Liver (tissue), 9 donors: ENCODE data around the gene RAB22A. TPM values are rescaled to one million over a fixed set of nuclear protein-coding genes. Genes with fewer than 3 reads are reported as not detected.

Experiments used
- DNase-seq: peaks from one replicate; pipeline ENCODE4 v3.0.0-alpha.2; 2017; ENCODE audit warnings: low spot score
- H3K27ac ChIP-seq, 2 donors: one replicate each; pipeline ENCODE4 v1.7.0; 2013; ENCODE audit warnings: inconsistent platforms in 2 of 2, low read length in 2 of 2, control low read depth in 1 of 2, low read depth in 1 of 2, mild to moderate bottlenecking in 1 of 2
- H3K27me3 ChIP-seq, 4 donors: one replicate each; pipeline versions ENCODE4 v1.6.1 to v1.7.0; 2013; ENCODE audit warnings: low read length in 3 of 4, inconsistent platforms in 1 of 4, mild to moderate bottlenecking in 1 of 4, moderate library complexity in 1 of 4; ENCODE audit not compliant: control insufficient read depth in 4 of 4, insufficient read depth in 4 of 4
- H3K36me3 ChIP-seq, 4 donors: one replicate each; pipeline versions ENCODE4 v1.6.1 to v1.7.0; 2013; ENCODE audit warnings: low read length in 3 of 4, mild to moderate bottlenecking in 3 of 4, low read depth in 1 of 4, moderate library complexity in 1 of 4; ENCODE audit not compliant: control insufficient read depth in 4 of 4, insufficient read depth in 3 of 4
- H3K4me1 ChIP-seq, 4 donors: one replicate each; pipeline versions ENCODE4 v1.6.1 to v1.7.0; 2013; ENCODE audit warnings: low read length in 3 of 4, mild to moderate bottlenecking in 3 of 4, moderate library complexity in 1 of 4; ENCODE audit not compliant: control insufficient read depth in 4 of 4, insufficient read depth in 4 of 4
- H3K4me3 ChIP-seq, 3 donors: one replicate each; pipeline versions ENCODE4 v1.6.1 to v1.7.0; 2013; ENCODE audit warnings: low read length in 3 of 3, control low read depth in 1 of 3, low read depth in 1 of 3, mild to moderate bottlenecking in 1 of 3
- H3K9ac ChIP-seq, 2 donors: one replicate each; pipeline ENCODE4 v1.7.0; 2013; ENCODE audit warnings: low read length in 2 of 2, mild to moderate bottlenecking in 2 of 2, moderate library complexity in 2 of 2, control low read depth in 1 of 2, low read depth in 1 of 2
- H3K9me3 ChIP-seq, 4 donors: one replicate each; pipeline versions ENCODE4 v1.6.1 to v1.7.0; 2013; ENCODE audit warnings: low read length in 3 of 4; ENCODE audit not compliant: control insufficient read depth in 4 of 4
- CTCF ChIP-seq: fragments of 150-350 bp; IDR thresholded peaks from 2 replicates; pipeline ENCODE4 v1.5.1; 2017; ENCODE audit warnings: improper control_type of control experiment, low read depth, low read length; ENCODE audit not compliant: missing input control
- EGR1 ChIP-seq, 2 donors: IDR thresholded peaks; 2 replicates each; pipeline ENCODE4 v1.6.1; 2016 to 2018; ENCODE audit warnings: antibody characterized with exemption in 2 of 2, low read depth in 2 of 2
- FOXA1 ChIP-seq: IDR thresholded peaks from 2 replicates; pipeline ENCODE4 v1.6.1; 2016; ENCODE audit warnings: antibody characterized with exemption
- FOXA2 ChIP-seq: IDR thresholded peaks from 2 replicates; pipeline ENCODE4 v1.6.1; 2016; ENCODE audit warnings: antibody characterized with exemption
- GABPA ChIP-seq, 2 donors: IDR thresholded peaks in 1 of 2; conservative IDR thresholded peaks in 1 of 2; 2 replicates each; pipeline ENCODE4 v1.6.1; 2016; ENCODE audit warnings: antibody characterized with exemption in 2 of 2, mild to moderate bottlenecking in 1 of 2, moderate library complexity in 1 of 2
- HNF4A ChIP-seq, 2 donors: conservative IDR thresholded peaks; 2 replicates each; pipeline ENCODE4 v1.6.1; 2016; ENCODE audit warnings: antibody characterized with exemption in 2 of 2, mild to moderate bottlenecking in 2 of 2
- HNF4G ChIP-seq: IDR thresholded peaks from 2 replicates; pipeline ENCODE4 v1.6.1; 2016; ENCODE audit warnings: antibody characterized with exemption
- JUND ChIP-seq, 2 donors: IDR thresholded peaks; 2 replicates each; pipeline ENCODE4 v1.6.1; 2016; ENCODE audit warnings: antibody characterized with exemption in 2 of 2
- NR2F2 ChIP-seq: IDR thresholded peaks from 2 replicates; pipeline ENCODE4 v1.6.1; 2016; ENCODE audit warnings: antibody characterized with exemption
- RAD21 ChIP-seq, 2 donors: IDR thresholded peaks; 2 replicates each; pipeline ENCODE4 v1.6.1; 2016; ENCODE audit warnings: antibody characterized with exemption in 2 of 2, mild to moderate bottlenecking in 2 of 2
- REST ChIP-seq: IDR thresholded peaks from 2 replicates; pipeline ENCODE4 v1.6.1; 2016; ENCODE audit warnings: antibody characterized with exemption, mild to moderate bottlenecking
- RXRA ChIP-seq, 2 donors: IDR thresholded peaks; 2 replicates each; pipeline ENCODE4 v1.6.1; 2017 to 2018; ENCODE audit warnings: antibody characterized with exemption in 2 of 2, mild to moderate bottlenecking in 1 of 2
- SP1 ChIP-seq: IDR thresholded peaks from 2 replicates; pipeline ENCODE4 v1.6.1; 2018; ENCODE audit warnings: antibody characterized with exemption, mild to moderate bottlenecking
- TAF1 ChIP-seq: conservative IDR thresholded peaks from 2 replicates; pipeline ENCODE4 v1.6.1; 2016; ENCODE audit warnings: antibody characterized with exemption, mild to moderate bottlenecking
- YY1 ChIP-seq: IDR thresholded peaks from 2 replicates; pipeline ENCODE4 v1.6.1; 2016; ENCODE audit warnings: antibody characterized with exemption, mild to moderate bottlenecking
- ZBTB33 ChIP-seq: IDR thresholded peaks from 2 replicates; pipeline ENCODE4 v1.6.1; 2016; ENCODE audit warnings: antibody characterized with exemption
- WGBS: extraction: QIAGEN DNeasy Blood & Tissue Kit; methylation state at CpG from one replicate; pipeline ENCODE4 v1.1.7; 2013; 5-methylcytosine and 5-hydroxymethylcytosine counted together
- polyA plus RNA-seq, 2 donors: library from polyadenylated mRNA; stranded (reverse) in 1 of 2; unstranded in 1 of 2; fragments of 200-250 nt in 1 of 2; fragments of >200 nt in 1 of 2; fragmentation: Nextera tagmentation in 1 of 2; extraction: Ambion mirVana in 1 of 2; gene quantifications; one replicate each; pipeline versions ENCODE4 v1.2.1 to v1.2.3, GENCODE V29; 2013 to 2015
- total RNA-seq, 2 donors: library from RNA; depleted of rRNA; stranded (reverse); fragments of >200 nt; gene quantifications; one replicate each; pipeline ENCODE4 v1.2.3, GENCODE V29; 2014
- TF ChIP-seq, protein P1 (sequence below): IDR thresholded peaks from 2 replicates; pipeline ENCODE4 v1.6.1; 2016; ENCODE audit warnings: antibody characterized with exemption
- donor health status: healthy.
- donor health status: healthy.
- donor health status: healthy.
- donor health status: healthy.
- donor health status: healthy.

RAB22A gene
- total and polyA plus RNA-seq, 4 donors: 3.0 to 8.1 (median 5.8) TPM

- WGBS: 59% methylated on average over 2 of the region's 2 CpGs
- Histone ChIP-seq H3K9me3 (no peaks in the 10 kb centered on the region), H3K27me3 (no peaks in the 10 kb centered on the region), H3K36me3 (no peaks in the 10 kb centered on the region), H3K27ac (no peak overlapping the region), H3K4me1 (peaks cover 0 to 5% (median 1%) of the 10 kb centered on the region in 4 donors), H3K9ac (no peak overlapping the region), H3K4me3 (no peak overlapping the region)
- TF ChIP-seq YY1 (no peak), RAD21 (IDR thresholded peaks at IDR 0.05) (no peak), GABPA (IDR thresholded peaks at IDR 0.05 in 1 of 2, conservative IDR thresholded peaks at IDR 0.05 in 1 of 2) (no peak), CTCF (no peak), HNF4G (no peak), FOXA1 (no peak), SP1 (no peak), NR2F2 (no peak), HNF4A (conservative IDR thresholded peaks at IDR 0.05) (no peak), JUND (IDR thresholded peaks at IDR 0.05) (no peak), ZBTB33 (no peak), EGR1 (IDR thresholded peaks at IDR 0.05; ENCODE audit: low read depth in 2 of 2) (no peak), TAF1 (no peak), REST (no peak), FOXA2 (no peak), RXRA (IDR thresholded peaks at IDR 0.05) (no peak)
- TF ChIP-seq, protein P1, sequence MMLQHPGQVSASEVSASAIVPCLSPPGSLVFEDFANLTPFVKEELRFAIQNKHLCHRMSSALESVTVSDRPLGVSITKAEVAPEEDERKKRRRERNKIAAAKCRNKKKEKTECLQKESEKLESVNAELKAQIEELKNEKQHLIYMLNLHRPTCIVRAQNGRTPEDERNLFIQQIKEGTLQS: no peak
- DNase-seq: no peak
Measured at GRCh38 chr20:58297394-58297793, 12.1 kb upstream of the RAB22A start.

- H3K9me3 ChIP-seq: no peaks in the 10 kb centered on the region
- peaks cover 0 to 5% (median 0%) of the 10 kb centered on the region in 4 donors for H3K4me1 ChIP-seq
- no peak overlapping the region for H3K4me3 ChIP-seq
- no peak overlapping the region for H3K9ac ChIP-seq
- H3K27ac ChIP-seq: no peak overlapping the region
- DNase-seq: no peak
- TF ChIP-seq EGR1 (IDR thresholded peaks at IDR 0.05; ENCODE audit: low read depth in 2 of 2): no peak
- no peak for TF ChIP-seq CTCF
- TF ChIP-seq SP1: no peak
- no peaks in the 10 kb centered on the region for H3K27me3 ChIP-seq
- 95% methylated on average over 5 of the region's 5 CpGs for whole genome bisulfite sequencing
- H3K36me3 ChIP-seq: no peaks in the 10 kb centered on the region
Measured at GRCh38 chr20:58300321-58300720, 9.2 kb upstream of the RAB22A start.
